Measurements from ENCODE around the gene KHK. TPM values are rescaled to one million over a fixed set of nuclear protein-coding genes. Genes with fewer than 3 reads are reported as not detected.

KHK gene
- total and polyA plus RNA-seq, 2 experiments from 2014 or later = 0.51 TPM; not detected in 1

DNA sequence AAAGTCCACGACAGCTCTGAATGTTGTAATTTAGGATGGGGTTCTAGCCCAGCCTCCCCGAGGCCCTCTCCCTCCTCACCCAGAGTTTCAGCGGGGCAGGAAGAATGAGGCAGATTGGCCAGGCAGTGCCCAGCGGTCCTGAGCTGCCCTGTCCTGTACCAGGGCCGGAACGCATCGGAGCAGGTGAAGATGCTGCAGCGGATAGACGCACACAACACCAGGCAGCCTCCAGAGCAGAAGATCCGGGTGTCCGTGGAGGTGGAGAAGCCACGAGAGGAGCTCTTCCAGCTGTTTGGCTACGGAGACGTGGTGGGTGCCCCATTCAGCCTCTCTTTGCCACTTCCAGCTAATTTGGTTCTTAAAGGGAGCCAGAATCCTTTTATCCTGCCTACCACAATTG lies 10.8 kb downstream of the KHK start:
- in situ Hi-C loops (cut with MboI) = no loop called here
- 62 to 68% methylated on average over 14 of the region's 14 CpGs for WGBS, 2 experiments (ENCODE audit: low coverage in 1 of 2, low lambda C conversion rate in 2 of 2, missing lambda C conversion rate in 2 of 2)

DNA sequence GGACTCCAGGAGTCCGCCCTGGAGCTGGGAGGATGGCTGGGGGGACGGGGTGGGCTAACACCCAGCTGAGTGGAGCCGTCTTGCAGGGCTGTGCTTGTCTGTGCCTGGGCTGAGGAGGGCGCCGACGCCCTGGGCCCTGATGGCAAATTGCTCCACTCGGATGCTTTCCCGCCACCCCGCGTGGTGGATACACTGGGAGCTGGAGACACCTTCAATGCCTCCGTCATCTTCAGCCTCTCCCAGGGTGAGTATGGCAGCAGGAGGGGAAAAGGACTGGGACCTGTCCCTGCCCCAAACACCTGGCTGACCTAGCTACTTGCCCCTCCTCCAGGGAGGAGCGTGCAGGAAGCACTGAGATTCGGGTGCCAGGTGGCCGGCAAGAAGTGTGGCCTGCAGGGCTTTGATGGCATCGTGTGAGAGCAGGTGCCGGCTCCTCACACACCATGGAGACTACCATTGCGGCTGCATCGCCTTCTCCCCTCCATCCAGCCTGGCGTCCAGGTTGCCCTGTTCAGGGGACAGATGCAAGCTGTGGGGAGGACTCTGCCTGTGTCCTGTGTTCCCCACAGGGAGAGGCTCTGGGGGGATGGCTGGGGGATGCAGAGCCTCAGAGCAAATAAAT lies 12.9 kb downstream of the KHK start:
- WGBS, 2 experiments (ENCODE audit: low coverage in 1 of 2, low lambda C conversion rate in 2 of 2, missing lambda C conversion rate in 2 of 2) = 73 to 77% methylated on average over 16 to 19 of the region's 19 CpGs
- Histone ChIP-seq H3K4me1 (ENCODE audit: insufficient read depth) (no peaks in the 10 kb centered on the region), H3K9me2 (ENCODE audit: insufficient read depth) (no peaks in the 10 kb centered on the region), H3K9me3 (ENCODE audit: low read depth) (no peaks in the 10 kb centered on the region), H2AFZ (no peak overlapping the region), H3K79me2 (ENCODE audit: insufficient read depth) (no peaks in the 10 kb centered on the region), H3K27ac (no peak overlapping the region), H4K20me1 (ENCODE audit: insufficient read depth) (no peaks in the 10 kb centered on the region), H3K36me3 (ENCODE audit: low read depth) (no peaks in the 10 kb centered on the region), H3K9ac (no peak overlapping the region), H3K4me2 (ENCODE audit: unreplicated experiment) (no peak overlapping the region), H3F3A (ENCODE audit: insufficient read depth) (no peaks in the 10 kb centered on the region), H3K27me3 (replicated peaks; ENCODE audit: insufficient read depth) (0 out of 2 replicates have a peak, but pooled peaks cover 4% of the 10 kb centered on the region), H3K4me3 (no peak overlapping the region)
- DNase-seq = no peak
- in situ Hi-C loops (cut with MboI) = no loop called here
- TF ChIP-seq EZH2phosphoT487 (IDR thresholded peaks at IDR 0.05; ENCODE audit: insufficient read depth, low read depth) (no peak), EZH2 (IDR thresholded peaks at IDR 0.05; ENCODE audit: insufficient read depth, poor library complexity, severe bottlenecking) (no peak)

More for the DNA sequence above, 10.8 kb downstream of the KHK start:
- no peak for DNase-seq
- H2AFZ ChIP-seq = no peak overlapping the region
- H3K27ac ChIP-seq = no peak overlapping the region
- H3K36me3 ChIP-seq (ENCODE audit: low read depth) = no peaks in the 10 kb centered on the region
- no peaks in the 10 kb centered on the region for H3K27me3 ChIP-seq (replicated peaks; ENCODE audit: insufficient read depth)
- H3F3A ChIP-seq (ENCODE audit: insufficient read depth) = no peaks in the 10 kb centered on the region
- H4K20me1 ChIP-seq (ENCODE audit: insufficient read depth) = no peaks in the 10 kb centered on the region
- H3K9ac ChIP-seq = no peak overlapping the region
- H3K79me2 ChIP-seq (ENCODE audit: insufficient read depth) = no peaks in the 10 kb centered on the region
- no peak overlapping the region for H3K4me2 ChIP-seq (ENCODE audit: unreplicated experiment)
- H3K9me3 ChIP-seq (ENCODE audit: low read depth) = no peaks in the 10 kb centered on the region
- no peaks in the 10 kb centered on the region for H3K4me1 ChIP-seq (ENCODE audit: insufficient read depth)
- TF ChIP-seq EZH2 (IDR thresholded peaks at IDR 0.05; ENCODE audit: insufficient read depth, poor library complexity, severe bottlenecking) = no peak
- H3K4me3 ChIP-seq = no peak overlapping the region
- H3K9me2 ChIP-seq (ENCODE audit: insufficient read depth) = no peaks in the 10 kb centered on the region

DNA sequence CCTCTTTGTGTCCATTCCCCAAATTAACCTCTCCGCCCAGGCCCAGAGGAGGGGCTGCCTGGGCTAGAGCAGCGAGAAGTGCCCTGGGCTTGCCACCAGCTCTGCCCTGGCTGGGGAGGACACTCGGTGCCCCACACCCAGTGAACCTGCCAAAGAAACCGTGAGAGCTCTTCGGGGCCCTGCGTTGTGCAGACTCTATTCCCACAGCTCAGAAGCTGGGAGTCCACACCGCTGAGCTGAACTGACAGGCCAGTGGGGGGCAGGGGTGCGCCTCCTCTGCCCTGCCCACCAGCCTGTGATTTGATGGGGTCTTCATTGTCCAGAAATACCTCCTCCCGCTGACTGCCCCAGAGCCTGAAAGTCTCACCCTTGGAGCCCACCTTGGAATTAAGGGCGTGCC lies 13.5 kb downstream of the KHK start:
- H3K4me2 ChIP-seq (ENCODE audit: unreplicated experiment) = no peak overlapping the region
- H3K79me2 ChIP-seq (ENCODE audit: insufficient read depth) = no peaks in the 10 kb centered on the region
- no peaks in the 10 kb centered on the region for H3F3A ChIP-seq (ENCODE audit: insufficient read depth)
- no peaks in the 10 kb centered on the region for H3K9me3 ChIP-seq (ENCODE audit: low read depth)
- no peak overlapping the region for H3K9ac ChIP-seq
- TF ChIP-seq EZH2phosphoT487 (IDR thresholded peaks at IDR 0.05; ENCODE audit: insufficient read depth, low read depth) (no peak), EZH2 (IDR thresholded peaks at IDR 0.05; ENCODE audit: insufficient read depth, poor library complexity, severe bottlenecking) (no peak)
- H3K9me2 ChIP-seq (ENCODE audit: insufficient read depth) = no peaks in the 10 kb centered on the region
- H3K27me3 ChIP-seq (replicated peaks; ENCODE audit: insufficient read depth) = 0 out of 2 replicates have a peak, but pooled peaks cover 4% of the 10 kb centered on the region
- H3K4me1 ChIP-seq (ENCODE audit: insufficient read depth) = no peaks in the 10 kb centered on the region
- WGBS, 2 experiments (ENCODE audit: low coverage in 1 of 2, low lambda C conversion rate in 2 of 2, missing lambda C conversion rate in 2 of 2) = 59 to 66% methylated on average over 10 of the region's 10 CpGs
- no peaks in the 10 kb centered on the region for H4K20me1 ChIP-seq (ENCODE audit: insufficient read depth)
- H3K36me3 ChIP-seq (ENCODE audit: low read depth) = no peaks in the 10 kb centered on the region
- H3K27ac ChIP-seq = no peak overlapping the region
- H3K4me3 ChIP-seq = no peak overlapping the region
- DNase-seq = no peak
- no peak overlapping the region for H2AFZ ChIP-seq
- in situ Hi-C loops (cut with MboI) = loop anchor here (5.0 to 10.0 kb wide), 2 partner anchors 92 to 185 kb away; partner anchors contain the start of gene TRIM54

DNA sequence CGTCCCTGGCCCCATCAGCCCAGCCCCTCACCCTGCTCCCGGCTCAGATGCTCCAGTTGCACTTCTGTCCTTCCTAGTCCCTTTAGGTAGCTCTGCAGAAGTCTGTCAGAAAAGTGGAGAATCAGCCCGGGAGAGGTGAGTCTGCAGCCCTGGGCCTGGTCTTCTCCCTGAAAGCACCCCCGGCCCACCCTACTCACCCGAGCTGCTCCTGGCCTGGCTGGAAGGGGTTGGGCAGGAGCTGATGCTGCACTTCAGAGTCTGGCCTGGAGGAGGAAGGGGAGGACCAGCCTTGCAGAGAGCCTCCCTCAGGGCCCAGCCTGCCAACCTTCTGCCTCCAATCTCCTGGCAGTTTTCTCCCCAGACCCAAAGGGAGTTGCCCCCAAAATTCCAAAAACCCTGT lies 15.8 kb downstream of the KHK start:
- DNase-seq = no peak
- no peak overlapping the region for H3K4me3 ChIP-seq
- no peak for TF ChIP-seq EZH2phosphoT487 (IDR thresholded peaks at IDR 0.05; ENCODE audit: insufficient read depth, low read depth)
- no peak for TF ChIP-seq EZH2 (IDR thresholded peaks at IDR 0.05; ENCODE audit: insufficient read depth, poor library complexity, severe bottlenecking)
- in situ Hi-C loops (cut with MboI) = loop anchor here (5.0 to 10.0 kb wide), 2 partner anchors 90 to 182 kb away; partner anchors contain the start of gene TRIM54
- no peaks in the 10 kb centered on the region for H3F3A ChIP-seq (ENCODE audit: insufficient read depth)
- 73 to 80% methylated on average over 5 of the region's 5 CpGs for WGBS, 2 experiments (ENCODE audit: low coverage in 1 of 2, low lambda C conversion rate in 2 of 2, missing lambda C conversion rate in 2 of 2)
- H3K9ac ChIP-seq = no peak overlapping the region
- no peak overlapping the region for H2AFZ ChIP-seq
- 0 out of 2 replicates have a peak, but pooled peaks cover 4% of the 10 kb centered on the region for H3K27me3 ChIP-seq (replicated peaks; ENCODE audit: insufficient read depth)
- no peaks in the 10 kb centered on the region for H3K79me2 ChIP-seq (ENCODE audit: insufficient read depth)
- no peaks in the 10 kb centered on the region for H3K9me2 ChIP-seq (ENCODE audit: insufficient read depth)
- H3K9me3 ChIP-seq (ENCODE audit: low read depth) = no peaks in the 10 kb centered on the region
- no peak overlapping the region for H3K27ac ChIP-seq
- H4K20me1 ChIP-seq (ENCODE audit: insufficient read depth) = no peaks in the 10 kb centered on the region
- H3K4me1 ChIP-seq (ENCODE audit: insufficient read depth) = no peaks in the 10 kb centered on the region
- no peak overlapping the region for H3K4me2 ChIP-seq (ENCODE audit: unreplicated experiment)
- H3K36me3 ChIP-seq (ENCODE audit: low read depth) = no peaks in the 10 kb centered on the region
